Pons (tissue), 1 donor: ENCODE results near the gene TMC1.
"Not testable (repeated sequence)": the region's sequence is repeated elsewhere in the genome, so short reads cannot be mapped to it uniquely, and the experiment has no call there.

Experiments
- DNase-seq: peaks from one replicate; pipeline ENCODE4 v3.0.0-alpha.2; 2016; ENCODE audit warnings: low spot score

The TMC1 gene

DNA sequence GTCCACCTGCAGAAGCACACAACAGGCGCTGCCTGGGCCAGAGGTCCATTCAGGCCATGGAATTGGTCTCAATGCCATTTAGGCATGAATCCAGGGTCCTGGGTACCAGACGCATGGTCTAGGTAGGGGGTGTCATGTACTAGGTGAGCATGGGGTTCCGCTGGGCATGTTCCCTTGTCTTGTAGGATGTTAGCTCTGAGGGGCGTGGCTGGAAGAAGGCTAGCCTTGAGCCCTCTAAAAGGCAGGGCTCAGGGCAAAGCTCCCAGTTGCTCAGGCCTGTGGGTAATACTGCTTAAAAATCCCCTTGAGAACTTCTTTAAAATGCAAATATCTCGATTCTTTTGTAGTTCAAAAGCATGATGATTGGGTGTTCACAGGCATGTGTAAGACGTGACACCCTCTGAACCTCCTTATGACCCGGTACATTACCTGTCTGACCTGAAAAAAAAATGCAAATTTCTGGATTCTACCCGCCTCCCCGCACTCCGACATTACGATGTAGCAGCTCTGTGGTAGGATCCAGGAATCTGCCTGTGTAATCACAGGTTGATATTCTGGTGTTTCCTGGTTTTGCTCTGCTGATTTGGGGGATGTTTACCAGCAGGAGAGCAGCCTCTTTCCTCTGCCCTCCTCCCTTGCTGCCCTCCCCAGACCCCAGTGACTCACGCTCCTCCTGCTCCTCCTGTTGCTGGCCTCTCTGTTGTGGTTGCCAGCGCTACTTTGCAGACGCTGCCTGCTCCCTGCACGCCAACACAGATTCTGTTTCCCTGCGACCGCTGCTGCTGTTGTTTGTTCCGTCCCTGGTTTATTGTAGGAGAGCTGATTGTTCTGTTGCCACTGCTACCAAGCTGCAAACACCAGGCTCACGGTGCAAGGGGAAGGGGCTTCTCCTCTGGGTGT is 5.7 kb downstream of the TMC1 start:
- DNase-seq = peak; percentile 66

- no peak for DNase-seq
These were observed 6.4 kb downstream of the TMC1 start for GRCh38 chr9:72527801-72528195.

DNA sequence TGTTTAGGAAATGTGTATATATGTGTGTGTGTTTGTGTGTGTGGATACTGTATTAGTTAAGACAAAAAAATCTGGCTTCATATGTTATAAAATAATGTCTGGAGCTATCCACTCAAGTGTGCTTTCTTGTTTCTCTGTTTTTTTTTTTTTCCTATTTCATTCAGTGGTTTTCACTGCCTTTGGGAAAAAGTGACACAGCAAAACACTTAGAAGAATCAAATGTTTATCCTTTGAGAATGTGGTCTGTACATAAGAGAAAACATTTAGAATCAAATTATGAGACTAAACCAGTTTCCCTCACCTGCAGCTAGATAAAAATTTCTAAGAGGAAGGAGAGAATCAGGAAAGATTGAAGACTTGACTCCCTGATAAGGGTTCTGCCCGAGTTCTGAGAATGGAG is 8.1 kb downstream of the TMC1 start:
- DNase-seq = no peak

DNA sequence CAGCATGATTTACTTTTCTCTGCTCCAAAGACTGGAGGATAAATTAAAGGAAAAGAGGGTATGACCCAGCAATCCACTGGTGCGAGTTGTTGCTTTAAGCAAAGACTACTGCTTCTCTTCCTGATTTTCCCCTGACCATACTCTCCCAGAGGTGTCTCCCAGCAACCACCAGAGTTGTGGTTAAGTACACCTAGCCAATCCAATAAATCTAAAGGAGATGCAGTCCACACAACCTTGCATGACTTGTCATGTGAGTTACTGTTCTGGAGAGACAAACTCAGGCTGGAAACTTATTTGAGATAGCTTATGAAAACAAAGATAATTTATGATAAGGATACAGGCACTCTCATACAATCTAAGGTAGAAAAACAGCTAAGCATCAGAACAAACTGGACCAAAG is 11.9 kb downstream of the TMC1 start:
- DNase-seq = no peak

DNA sequence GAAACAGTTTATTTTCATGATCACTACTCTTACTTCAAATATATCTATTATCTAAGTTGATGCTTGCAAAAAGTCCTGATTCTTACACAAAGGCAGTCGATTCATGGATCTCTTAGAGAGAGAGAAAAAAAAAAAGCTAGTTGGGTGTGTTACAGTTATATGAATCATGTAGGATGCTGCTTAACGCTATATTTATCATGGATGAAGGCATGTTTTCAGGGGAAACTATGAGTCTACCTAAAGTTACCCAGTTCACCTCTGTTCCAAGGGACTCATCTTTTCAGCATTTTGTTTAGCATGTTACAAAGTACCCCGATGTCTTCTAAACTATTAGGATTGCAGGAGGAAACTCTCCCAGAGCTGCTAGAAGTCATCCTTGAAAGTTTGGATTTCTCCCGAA is 13.5 kb downstream of the TMC1 start:
- no peak for DNase-seq

- DNase-seq = no peak
These were observed 15.7 kb downstream of the TMC1 start for GRCh38 chr9:72537011-72537545.

GRCh38 chr9:72537671-72538070 is 16.3 kb downstream of the TMC1 start:
- DNase-seq = no peak

DNA sequence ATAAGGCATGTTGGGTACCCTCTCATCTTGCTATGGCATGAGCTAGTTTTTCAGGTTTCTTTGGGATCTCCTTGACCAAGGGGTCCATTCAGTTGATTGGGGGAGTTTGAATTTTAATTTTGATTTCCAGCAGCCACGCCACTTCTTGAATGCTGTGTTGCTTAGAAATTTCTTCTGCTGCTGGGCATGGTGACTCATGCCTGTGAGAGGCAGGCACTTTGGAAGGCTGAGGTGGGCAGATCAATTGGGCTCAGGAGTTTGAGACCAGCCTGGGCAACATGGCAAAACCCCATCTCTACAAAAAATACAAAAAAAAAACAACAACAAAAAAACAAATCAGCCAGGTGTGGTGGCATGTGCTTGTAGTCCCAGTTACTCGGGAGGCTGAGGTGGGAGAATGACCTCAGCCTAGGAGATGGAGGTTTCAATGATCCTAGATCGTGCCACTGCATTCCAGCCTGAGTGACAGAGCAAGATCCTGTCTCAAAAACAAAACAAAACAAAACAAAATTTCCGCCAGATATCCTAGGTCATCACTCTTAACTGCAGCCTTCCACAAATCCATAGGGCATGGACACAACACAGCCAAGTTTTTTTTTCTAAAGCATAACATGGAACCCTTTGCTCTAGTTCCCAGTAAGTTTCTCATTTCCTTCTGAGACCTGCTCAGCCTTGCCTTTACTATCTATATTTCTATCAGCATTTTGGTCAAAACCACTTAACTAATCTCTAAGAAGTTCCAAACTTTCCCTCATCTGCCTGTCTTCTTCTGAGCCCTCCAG is 17.7 kb downstream of the TMC1 start:
- DNase-seq = no peak

DNA sequence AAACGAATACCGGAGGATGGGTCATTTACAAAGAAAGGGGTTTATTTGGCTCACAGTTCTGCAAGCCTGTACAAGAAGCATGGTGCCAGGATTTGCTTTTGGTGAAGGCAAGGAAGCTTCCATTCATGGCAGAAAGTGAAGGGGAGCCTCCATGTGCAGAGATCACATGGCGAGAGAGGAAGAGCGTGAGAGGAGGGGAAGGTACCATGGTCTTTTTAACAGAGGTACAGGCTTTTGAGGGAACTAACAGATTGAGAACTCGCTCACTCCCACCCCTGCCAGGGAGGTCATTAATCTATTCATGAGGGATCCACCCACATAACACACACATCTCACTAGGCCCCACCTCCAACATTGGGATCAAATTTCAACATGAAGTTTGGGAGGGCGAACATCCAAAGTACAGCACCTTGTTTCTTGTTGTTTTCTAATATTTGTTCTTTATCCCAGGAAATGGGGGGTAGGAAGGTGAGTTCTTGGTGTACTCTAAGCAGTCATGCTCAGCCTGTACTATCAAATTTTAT is 18.5 kb downstream of the TMC1 start:
- no peak for DNase-seq

DNA sequence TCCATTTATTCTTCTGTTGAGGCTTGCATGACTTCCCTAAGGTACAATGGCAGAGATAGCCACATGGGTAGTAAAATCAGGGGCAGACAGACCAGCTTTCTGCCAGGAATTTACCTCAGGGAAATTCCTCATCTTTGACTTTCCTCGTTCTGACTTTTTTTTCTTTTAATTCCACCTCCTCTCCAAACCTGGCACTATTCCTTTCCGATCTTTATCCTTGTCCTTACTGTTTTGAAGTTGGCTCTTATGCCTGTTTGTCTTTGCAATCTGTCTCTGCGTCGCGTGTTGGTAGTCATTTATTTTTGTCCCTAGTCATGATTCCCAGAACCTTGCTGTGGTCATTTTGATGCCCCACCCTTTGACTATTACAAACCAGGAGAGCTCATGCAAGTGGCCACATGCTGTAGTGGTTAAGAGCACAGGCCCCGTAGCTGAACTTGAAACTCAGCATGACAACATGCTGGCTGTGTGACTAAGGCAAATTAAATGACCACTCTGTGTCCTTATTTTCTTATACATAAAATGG is 19.0 kb downstream of the TMC1 start:
- no peak for DNase-seq

DNA sequence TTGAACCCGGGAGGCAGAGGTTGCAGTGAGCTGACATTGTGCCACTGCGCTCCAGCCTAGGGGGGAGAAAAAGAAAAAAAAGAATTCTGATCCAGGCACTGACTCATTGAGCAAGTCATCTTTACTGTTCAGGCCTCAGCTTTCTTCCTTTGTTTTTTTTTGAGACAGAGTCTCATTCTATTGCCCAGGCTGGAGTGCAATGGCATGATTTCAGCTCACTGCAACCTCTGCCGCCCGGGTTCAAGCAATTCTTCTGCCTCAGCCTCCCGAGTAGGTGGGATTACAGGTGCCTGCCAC is 21.1 kb downstream of the TMC1 start:
- DNase-seq = not testable (repeated sequence)

- DNase-seq = no peak
These were observed 21.5 kb downstream of the TMC1 start for GRCh38 chr9:72542917-72543316.

GRCh38 chr9:72551306-72551705 is 29.9 kb downstream of the TMC1 start:
- no peak for DNase-seq

DNA sequence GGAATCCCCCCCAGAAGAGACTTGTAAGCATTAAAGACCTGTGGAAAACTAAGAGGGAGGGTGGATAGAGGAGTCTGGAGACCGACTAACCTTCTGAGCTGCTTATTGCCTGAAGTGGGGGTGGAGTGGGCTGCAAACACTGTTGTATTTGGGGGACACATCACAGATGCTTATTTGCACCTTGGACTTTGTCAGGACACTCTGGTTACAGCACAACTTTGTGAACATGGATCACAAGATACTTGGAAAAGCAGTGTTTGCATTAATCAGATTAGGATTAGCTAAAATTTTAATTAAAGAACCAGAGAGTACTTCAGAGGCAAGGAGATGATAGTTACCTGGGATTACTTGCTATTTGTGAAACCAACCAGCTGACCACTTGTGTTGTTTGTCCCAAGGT is 30.9 kb downstream of the TMC1 start:
- DNase-seq = no peak

GRCh38 chr9:72554221-72554641 is 32.8 kb downstream of the TMC1 start:
- DNase-seq = no peak

DNA sequence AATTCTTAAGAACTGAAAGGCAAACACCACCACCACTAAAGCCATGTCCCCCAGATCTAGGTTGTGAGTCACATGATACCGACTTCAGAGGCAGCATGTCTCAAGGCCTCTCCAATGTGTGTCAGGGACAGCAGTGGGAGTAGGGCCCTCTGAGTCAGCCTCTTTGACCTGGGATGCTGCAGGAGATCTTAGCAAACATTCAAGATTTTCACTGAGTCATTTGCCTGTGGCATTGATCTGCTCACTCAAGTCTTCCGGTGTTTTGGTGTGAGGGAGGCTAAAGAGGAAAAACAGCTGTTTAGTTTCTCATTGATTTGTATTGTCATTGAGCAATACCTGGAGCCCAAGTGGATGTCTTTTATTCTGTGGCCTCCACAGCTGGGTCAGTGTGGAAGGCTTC is 36.1 kb downstream of the TMC1 start:
- no peak for DNase-seq

DNA sequence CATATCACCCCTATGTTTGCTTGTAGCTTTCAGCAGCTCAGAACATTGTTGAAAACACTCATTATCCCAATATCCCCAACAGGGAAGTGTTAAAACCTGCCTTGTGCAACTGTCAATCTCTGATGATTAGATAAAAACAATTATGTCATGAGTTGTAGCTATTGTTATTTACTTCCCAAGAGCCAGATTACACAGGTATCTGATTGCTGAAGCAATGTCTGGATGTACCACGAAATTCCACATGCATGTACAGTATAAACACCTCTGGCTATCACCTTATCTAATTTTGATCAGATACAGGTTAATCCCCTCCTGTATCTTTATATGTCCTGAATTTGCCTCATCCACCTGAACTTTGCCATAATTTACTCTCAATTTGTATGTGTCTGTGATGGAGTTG is 38.7 kb downstream of the TMC1 start:
- no peak for DNase-seq

DNA sequence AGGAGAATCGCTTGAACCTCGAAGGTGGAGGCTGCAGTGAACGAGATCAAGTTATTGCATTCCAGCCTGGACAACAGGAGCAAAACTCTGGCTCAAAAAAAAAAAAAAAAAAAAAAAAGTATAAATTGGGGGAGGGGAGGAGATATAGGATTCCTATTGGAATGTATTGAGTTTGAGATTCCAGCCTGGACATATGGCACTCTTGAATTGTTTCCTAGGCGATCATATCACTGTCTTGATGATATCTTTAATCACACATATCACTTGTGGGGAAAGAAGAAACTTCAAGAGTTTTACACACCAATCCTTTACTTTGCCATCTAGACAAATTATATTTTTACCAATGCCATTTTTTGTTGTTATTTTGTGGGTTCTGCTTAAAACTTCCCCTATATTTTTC is 42.4 kb downstream of the TMC1 start:
- no peak for DNase-seq

DNA sequence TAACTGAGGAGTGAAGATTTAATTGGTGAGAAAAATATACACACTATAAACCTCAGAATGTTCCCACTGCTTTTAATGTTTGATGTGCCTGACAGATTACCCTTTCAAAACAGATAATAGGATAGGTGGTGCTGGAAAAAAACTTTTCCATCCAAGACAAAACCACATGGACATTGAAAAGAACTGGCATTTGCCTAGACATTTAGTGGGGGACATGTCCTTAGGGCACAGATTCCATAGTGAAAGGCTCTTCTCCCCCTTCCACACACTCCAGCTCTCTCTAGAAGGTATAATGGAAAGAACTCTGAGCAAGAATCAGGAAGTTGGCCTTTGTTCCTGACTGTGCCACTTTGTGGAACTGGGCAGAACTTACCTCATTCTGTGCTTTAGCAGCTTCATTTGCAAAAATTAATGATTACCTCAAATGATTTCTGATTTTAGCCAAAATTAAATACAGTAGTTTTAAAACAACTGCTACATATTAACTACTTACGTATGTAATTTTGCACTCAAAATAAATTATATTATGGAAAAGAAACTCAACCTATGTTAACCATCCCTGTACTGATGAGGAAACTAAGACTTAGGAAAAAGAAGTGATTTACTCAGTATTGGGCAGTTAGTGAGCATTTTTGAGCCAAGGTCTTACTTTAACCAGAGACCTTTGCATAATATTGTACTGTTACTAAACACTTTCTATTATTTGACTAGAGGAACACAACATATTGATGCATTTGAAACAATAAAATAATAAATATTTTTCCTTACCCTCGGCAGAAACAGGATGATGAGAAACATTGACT is 43.3 kb downstream of the TMC1 start:
- DNase-seq = no peak

DNA sequence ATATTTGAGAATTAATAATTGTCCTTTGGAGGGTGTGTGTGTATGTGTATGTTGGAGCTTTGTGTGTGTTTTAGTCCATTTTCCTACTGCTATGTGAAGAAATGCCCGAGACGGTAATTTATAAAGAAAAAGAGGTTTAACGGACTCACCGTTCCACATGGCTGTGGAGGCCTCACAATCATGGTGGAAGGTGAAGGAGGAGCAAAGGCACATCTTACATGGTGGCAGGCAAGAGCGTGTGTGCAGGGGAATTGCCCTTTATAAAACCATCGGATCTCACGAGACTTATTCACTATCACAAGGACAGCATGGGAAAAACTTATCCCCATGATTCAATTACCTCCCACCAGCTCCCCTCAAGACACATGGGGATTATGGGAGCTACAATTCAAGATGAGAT is 44.1 kb downstream of the TMC1 start:
- DNase-seq = no peak

DNA sequence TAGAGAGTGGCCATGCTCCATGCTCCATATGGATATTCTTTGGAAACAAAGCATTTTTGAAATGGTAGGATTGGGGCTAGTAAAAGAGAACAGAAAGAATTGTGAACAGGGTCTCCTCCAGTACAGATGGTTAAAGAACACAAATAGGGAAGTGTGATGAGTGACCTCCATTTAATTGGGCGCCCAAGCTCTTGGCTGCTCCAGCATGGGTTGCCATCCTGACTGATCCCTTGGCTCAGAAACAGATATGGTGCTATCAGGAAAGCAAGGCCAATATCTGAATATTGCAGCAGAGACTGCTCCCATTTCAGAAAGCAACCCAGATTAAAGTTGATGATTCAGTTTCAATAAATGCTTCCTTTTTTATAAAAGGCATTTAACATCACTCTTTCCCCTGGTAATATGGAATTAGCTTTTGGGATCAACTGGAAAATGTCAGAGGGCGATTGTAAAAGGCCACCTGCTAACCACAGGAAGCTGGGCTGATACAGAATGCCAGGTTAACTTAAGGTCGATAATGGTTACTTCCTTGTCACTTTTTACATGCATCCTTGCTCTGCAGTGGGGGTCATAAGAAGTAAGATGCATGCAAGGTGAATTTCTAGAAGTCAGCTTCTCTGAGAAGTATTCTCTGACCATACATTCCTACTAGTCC is 52.9 kb downstream of the TMC1 start:
- DNase-seq = no peak
